ENCODE measurements around the gene SSR3. TPM values are rescaled to one million over a fixed set of nuclear protein-coding genes. Genes with fewer than 3 reads are reported as not detected.

Gene SSR3
- total RNA-seq, 1 donor from 2014 or later, result 115 TPM

- FAIRE-seq, result no peak
- no peak for DNase-seq (ENCODE audit: low spot score in 2 of 2)
These were observed 59.1 kb downstream of the SSR3 start for GRCh38 chr3:156495816-156496215.

- FAIRE-seq, result no peak
These were observed 61.0 kb downstream of the SSR3 start for GRCh38 chr3:156493887-156494286.

GRCh38 chr3:156492801-156493261 lies 62.1 kb downstream of the SSR3 start:
- FAIRE-seq (no peak), DNase-seq (ENCODE audit: low spot score in 2 of 2) (no peak)

More at GRCh38 chr3:156493887-156494286, 61.0 kb downstream of the SSR3 start:
- no peak for DNase-seq (ENCODE audit: low spot score in 2 of 2)

- FAIRE-seq, result no peak
- no peak for DNase-seq (ENCODE audit: low spot score in 2 of 2)
These were observed 63.7 kb downstream of the SSR3 start for GRCh38 chr3:156491192-156491591.

Other genes starting within 250 kb of the SSR3 start
- gene TIPARP, start 119.5 kb upstream of the SSR3 start, total RNA-seq, result 44.0 TPM